GM23338 (cell line): ENCODE data around the gene ST6GALNAC6. TPM values are rescaled to one million over a fixed set of nuclear protein-coding genes. Genes with fewer than 3 reads are reported as not detected.

Experiments
- ATAC-seq: fragments of 200-7000 bp; cut with Tn5 transposase; 3 replicates; pipeline ENCODE4 v1.9.1; 2020
- DNase-seq: peaks from one replicate; pipeline ENCODE4 v3.0.0-alpha.2; 2015; ENCODE audit warnings: low spot score
- H2AFZ ChIP-seq: fragments of 200-600 bp; sonication (generic); 2 replicates; pipeline ENCODE4 v1.8.0; 2016; ENCODE audit warnings: antibody characterized with exemption, mild to moderate bottlenecking, moderate library complexity
- H3F3A ChIP-seq: fragments of 200-600 bp; sonication (generic); replicated peaks from 2 replicates; pipeline ENCODE4 v1.8.0; 2017; ENCODE audit warnings: antibody characterized with exemption, mixed run types, low read depth
- H3K27ac ChIP-seq: fragments of 200-600 bp; sonication (generic); 2 replicates; pipeline ENCODE4 v1.6.1; 2016; ENCODE audit warnings: low read depth
- H3K27me3 ChIP-seq: fragments of 200-600 bp; sonication (generic); 2 replicates; pipeline ENCODE4 v1.8.0; 2016; ENCODE audit warnings: mild to moderate bottlenecking, mixed run types, moderate library complexity; ENCODE audit not compliant: insufficient read depth
- H3K36me3 ChIP-seq: fragments of 200-600 bp; sonication (generic); 2 replicates; pipeline ENCODE4 v1.8.0; 2016; ENCODE audit warnings: mild to moderate bottlenecking; ENCODE audit not compliant: insufficient read depth
- H3K4me1 ChIP-seq: fragments of 200-600 bp; sonication (generic); 2 replicates; pipeline ENCODE4 v1.8.0; 2016; ENCODE audit warnings: mild to moderate bottlenecking, moderate library complexity; ENCODE audit not compliant: insufficient read depth
- H3K4me2 ChIP-seq: fragments of 200-600 bp; sonication (generic); 2 replicates; pipeline ENCODE4 v1.7.1; 2017; ENCODE audit warnings: mixed run types
- H3K4me3 ChIP-seq: fragments of 200-600 bp; sonication (generic); 2 replicates; pipeline ENCODE4 v1.6.1; 2016; ENCODE audit warnings: mixed run types
- H3K79me2 ChIP-seq: fragments of 200-600 bp; sonication (generic); replicated peaks from 2 replicates; pipeline ENCODE4 v1.8.0; 2017; ENCODE audit warnings: mild to moderate bottlenecking; ENCODE audit not compliant: insufficient read depth
- H3K9me2 ChIP-seq: fragments of 200-600 bp; sonication (generic); 2 replicates; pipeline ENCODE4 v1.8.0; 2017; ENCODE audit not compliant: insufficient read depth
- H4K20me1 ChIP-seq: fragments of 200-600 bp; sonication (generic); replicated peaks from 2 replicates; pipeline ENCODE4 v1.8.0; 2017; ENCODE audit warnings: mild to moderate bottlenecking; ENCODE audit not compliant: insufficient read depth
- H3K27ac Mint-ChIP-seq: 2 replicates; pipeline ENCODE4 v1.8.0; 2020; ENCODE audit warnings: inconsistent platforms, mild to moderate bottlenecking, moderate library complexity, mixed read lengths
- H3K27me3 Mint-ChIP-seq: 3 replicates; pipeline ENCODE4 v1.8.0; 2022; ENCODE audit warnings: low read depth, mild to moderate bottlenecking, moderate library complexity, mixed read lengths, inconsistent platforms; ENCODE audit not compliant: insufficient read depth, poor library complexity
- H3K36me3 Mint-ChIP-seq: 3 replicates; pipeline ENCODE4 v1.8.0; 2021; ENCODE audit warnings: low read depth, mild to moderate bottlenecking, inconsistent platforms, moderate library complexity, mixed read lengths
- H3K4me1 Mint-ChIP-seq: 3 replicates; pipeline ENCODE4 v1.8.0; 2020; ENCODE audit warnings: mild to moderate bottlenecking, inconsistent platforms, mixed read lengths
- H3K4me3 Mint-ChIP-seq: 3 replicates; pipeline ENCODE4 v1.8.0; 2021; ENCODE audit warnings: moderate library complexity, mild to moderate bottlenecking, inconsistent platforms, mixed read lengths
- H3K9me3 Mint-ChIP-seq: 3 replicates; pipeline ENCODE4 v1.8.0; 2020; ENCODE audit warnings: moderate library complexity, mild to moderate bottlenecking, inconsistent platforms, mixed read lengths
- EZH2phosphoT487 ChIP-seq: fragments of 200-600 bp; sonication (generic); IDR thresholded peaks from one replicate; pipeline ENCODE4 v1.8.1; 2018; ENCODE audit warnings: antibody characterized with exemption; ENCODE audit not compliant: unreplicated experiment
- JUNB ChIP-seq: IDR thresholded peaks from one replicate; pipeline ENCODE4 v1.6.1; 2016; ENCODE audit warnings: antibody characterized with exemption; ENCODE audit not compliant: unreplicated experiment
- NANOG ChIP-seq: IDR thresholded peaks from 2 replicates; pipeline ENCODE4 v1.6.1; 2016; ENCODE audit warnings: antibody characterized with exemption, borderline replicate concordance
- POLR2AphosphoS5 ChIP-seq: IDR thresholded peaks from 2 replicates; pipeline ENCODE4 v1.6.1; 2016; ENCODE audit warnings: antibody characterized with exemption, low read depth
- STAT1 ChIP-seq: IDR thresholded peaks from one replicate; pipeline ENCODE4 v1.6.1; 2016; ENCODE audit warnings: antibody characterized with exemption; ENCODE audit not compliant: unreplicated experiment
- ZNF114 ChIP-seq: fragments of 250-450 bp; sonication (Bioruptor Pico); IDR thresholded peaks from 2 replicates; pipeline ENCODE4 v1.5.0; 2020; ENCODE audit warnings: mild to moderate bottlenecking, moderate library complexity
- polyA plus RNA-seq: library from polyadenylated mRNA; unstranded; fragments of >200 nt; fragmentation: Nextera tagmentation; extraction: Ambion mirVana; gene quantifications from 2 replicates; pipeline ENCODE4 v1.2.1, GENCODE V29; 2016
- total RNA-seq: library from RNA; depleted of rRNA; stranded (reverse); fragments of >200 nt; shearing (Covaris generic); gene quantifications from 2 replicates; pipeline ENCODE4 v1.2.3, GENCODE V29; 2014
- TF ChIP-seq, protein P1 (sequence below), 2 experiments: fragments of 200-600 bp in 1 of 2; sonication (generic) in 1 of 2; conservative IDR thresholded peaks; 2 replicates each; pipeline versions ENCODE4 v1.5.1 to v1.6.1; 2016 to 2017; ENCODE audit warnings: antibody characterized with exemption in 2 of 2, low read depth in 2 of 2, mild to moderate bottlenecking in 2 of 2, moderate library complexity in 1 of 2
- TF ChIP-seq, protein P2 (sequence below): IDR thresholded peaks from one replicate; pipeline ENCODE4 v1.6.1; 2018; ENCODE audit warnings: antibody characterized with exemption; ENCODE audit not compliant: unreplicated experiment
- TF ChIP-seq, protein P3 (sequence below): fragments of 250-450 bp; sonication (Bioruptor Pico); IDR thresholded peaks from 2 replicates; pipeline ENCODE4 v1.5.0; 2020; ENCODE audit warnings: mild to moderate bottlenecking, moderate library complexity
- TF ChIP-seq, protein P4 (sequence below): IDR thresholded peaks from 2 replicates; pipeline ENCODE4 v1.6.1; 2016; ENCODE audit warnings: antibody characterized with exemption

ST6GALNAC6 gene
- total and polyA plus RNA-seq, 2 experiments from 2014 or later = 20.7 to 39.2 TPM

DNA sequence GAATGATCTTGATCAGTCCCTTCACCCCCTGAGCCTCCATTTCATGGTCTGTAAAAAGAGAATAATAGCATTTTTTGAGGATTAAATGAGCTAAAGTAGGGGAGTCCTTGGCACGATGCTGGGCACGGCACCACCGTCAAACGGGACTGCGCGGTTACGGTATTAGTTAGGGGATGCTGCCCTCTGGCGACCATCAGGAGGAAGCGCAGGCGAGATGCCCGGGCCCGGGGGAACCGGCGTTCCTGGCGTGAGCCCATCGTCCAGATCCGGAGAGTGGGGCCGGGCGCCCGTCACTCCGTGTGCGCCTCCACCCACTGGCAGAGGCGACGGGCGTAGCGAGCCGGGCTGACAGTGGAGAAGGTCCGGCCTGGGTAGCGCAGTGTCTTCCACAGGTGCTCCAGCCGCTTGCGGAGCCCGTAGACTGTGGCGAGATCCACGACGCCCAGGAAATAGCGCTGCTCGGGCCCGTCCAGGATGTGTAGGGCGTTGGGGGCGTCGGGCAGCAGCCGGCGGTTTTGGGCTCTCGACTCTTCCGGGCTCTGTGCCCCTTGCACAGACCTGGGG is 22.2 kb upstream of the ST6GALNAC6 start (continued):
- TF ChIP-seq, protein P1, sequence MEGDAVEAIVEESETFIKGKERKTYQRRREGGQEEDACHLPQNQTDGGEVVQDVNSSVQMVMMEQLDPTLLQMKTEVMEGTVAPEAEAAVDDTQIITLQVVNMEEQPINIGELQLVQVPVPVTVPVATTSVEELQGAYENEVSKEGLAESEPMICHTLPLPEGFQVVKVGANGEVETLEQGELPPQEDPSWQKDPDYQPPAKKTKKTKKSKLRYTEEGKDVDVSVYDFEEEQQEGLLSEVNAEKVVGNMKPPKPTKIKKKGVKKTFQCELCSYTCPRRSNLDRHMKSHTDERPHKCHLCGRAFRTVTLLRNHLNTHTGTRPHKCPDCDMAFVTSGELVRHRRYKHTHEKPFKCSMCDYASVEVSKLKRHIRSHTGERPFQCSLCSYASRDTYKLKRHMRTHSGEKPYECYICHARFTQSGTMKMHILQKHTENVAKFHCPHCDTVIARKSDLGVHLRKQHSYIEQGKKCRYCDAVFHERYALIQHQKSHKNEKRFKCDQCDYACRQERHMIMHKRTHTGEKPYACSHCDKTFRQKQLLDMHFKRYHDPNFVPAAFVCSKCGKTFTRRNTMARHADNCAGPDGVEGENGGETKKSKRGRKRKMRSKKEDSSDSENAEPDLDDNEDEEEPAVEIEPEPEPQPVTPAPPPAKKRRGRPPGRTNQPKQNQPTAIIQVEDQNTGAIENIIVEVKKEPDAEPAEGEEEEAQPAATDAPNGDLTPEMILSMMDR (conservative IDR thresholded peaks at IDR 0.05; ENCODE audit: low read depth in 2 of 2) = peak; percentile 80 to 95
- TF ChIP-seq, protein P2, sequence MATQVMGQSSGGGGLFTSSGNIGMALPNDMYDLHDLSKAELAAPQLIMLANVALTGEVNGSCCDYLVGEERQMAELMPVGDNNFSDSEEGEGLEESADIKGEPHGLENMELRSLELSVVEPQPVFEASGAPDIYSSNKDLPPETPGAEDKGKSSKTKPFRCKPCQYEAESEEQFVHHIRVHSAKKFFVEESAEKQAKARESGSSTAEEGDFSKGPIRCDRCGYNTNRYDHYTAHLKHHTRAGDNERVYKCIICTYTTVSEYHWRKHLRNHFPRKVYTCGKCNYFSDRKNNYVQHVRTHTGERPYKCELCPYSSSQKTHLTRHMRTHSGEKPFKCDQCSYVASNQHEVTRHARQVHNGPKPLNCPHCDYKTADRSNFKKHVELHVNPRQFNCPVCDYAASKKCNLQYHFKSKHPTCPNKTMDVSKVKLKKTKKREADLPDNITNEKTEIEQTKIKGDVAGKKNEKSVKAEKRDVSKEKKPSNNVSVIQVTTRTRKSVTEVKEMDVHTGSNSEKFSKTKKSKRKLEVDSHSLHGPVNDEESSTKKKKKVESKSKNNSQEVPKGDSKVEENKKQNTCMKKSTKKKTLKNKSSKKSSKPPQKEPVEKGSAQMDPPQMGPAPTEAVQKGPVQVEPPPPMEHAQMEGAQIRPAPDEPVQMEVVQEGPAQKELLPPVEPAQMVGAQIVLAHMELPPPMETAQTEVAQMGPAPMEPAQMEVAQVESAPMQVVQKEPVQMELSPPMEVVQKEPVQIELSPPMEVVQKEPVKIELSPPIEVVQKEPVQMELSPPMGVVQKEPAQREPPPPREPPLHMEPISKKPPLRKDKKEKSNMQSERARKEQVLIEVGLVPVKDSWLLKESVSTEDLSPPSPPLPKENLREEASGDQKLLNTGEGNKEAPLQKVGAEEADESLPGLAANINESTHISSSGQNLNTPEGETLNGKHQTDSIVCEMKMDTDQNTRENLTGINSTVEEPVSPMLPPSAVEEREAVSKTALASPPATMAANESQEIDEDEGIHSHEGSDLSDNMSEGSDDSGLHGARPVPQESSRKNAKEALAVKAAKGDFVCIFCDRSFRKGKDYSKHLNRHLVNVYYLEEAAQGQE = no peak
- no peak for TF ChIP-seq EZH2phosphoT487
- TF ChIP-seq JUNB = no peak

DNA sequence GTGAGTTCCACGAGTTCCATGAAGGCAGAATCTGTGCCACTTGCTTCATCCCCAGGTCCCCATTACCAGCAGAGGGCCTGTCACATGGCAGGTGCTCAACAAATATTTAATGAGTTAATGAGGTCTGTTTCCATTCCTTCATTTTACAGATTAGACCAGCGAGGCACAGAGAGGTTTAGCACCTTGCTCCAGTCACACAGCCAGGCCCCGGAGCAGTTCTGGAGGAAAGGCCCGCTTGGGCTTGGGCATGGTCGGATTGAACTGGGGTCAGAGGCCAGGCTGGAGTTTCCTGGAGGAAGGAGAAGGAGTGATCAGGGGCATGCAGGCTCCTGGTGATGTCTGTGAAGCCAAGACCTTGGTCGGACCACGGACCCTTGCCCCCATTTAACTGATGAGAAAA is 21.4 kb upstream of the ST6GALNAC6 start:
- no peaks in the 10 kb centered on the region for H3K79me2 ChIP-seq
- H3K4me2 ChIP-seq = no peak overlapping the region
- no peaks in the 10 kb centered on the region for H3K36me3 ChIP-seq
- H3K27ac ChIP-seq = no peak overlapping the region
- Mint-ChIP-seq H3K4me1 (peaks cover 18% of the 10 kb centered on the region), H3K4me3 (no peak overlapping the region), H3K36me3 (peaks cover 10% of the 10 kb centered on the region), H3K27ac (no peak overlapping the region), H3K9me3 (no peaks in the 10 kb centered on the region), H3K27me3 (peaks cover 23% of the 10 kb centered on the region)
- peaks cover 18% of the 10 kb centered on the region; the same call in 1 of the 2 replicates for H3F3A ChIP-seq
- peaks cover 8% of the 10 kb centered on the region; the same call in 1 of the 2 replicates for H3K4me1 ChIP-seq
- no peaks in the 10 kb centered on the region for H3K9me2 ChIP-seq
- ATAC-seq = no peak
- no peak overlapping the region for H2AFZ ChIP-seq
- no peak overlapping the region for H3K4me3 ChIP-seq
- H4K20me1 ChIP-seq = peaks cover 19% of the 10 kb centered on the region
- no peak for TF ChIP-seq POLR2AphosphoS5
- TF ChIP-seq NANOG = no peak
- TF ChIP-seq, protein P3, sequence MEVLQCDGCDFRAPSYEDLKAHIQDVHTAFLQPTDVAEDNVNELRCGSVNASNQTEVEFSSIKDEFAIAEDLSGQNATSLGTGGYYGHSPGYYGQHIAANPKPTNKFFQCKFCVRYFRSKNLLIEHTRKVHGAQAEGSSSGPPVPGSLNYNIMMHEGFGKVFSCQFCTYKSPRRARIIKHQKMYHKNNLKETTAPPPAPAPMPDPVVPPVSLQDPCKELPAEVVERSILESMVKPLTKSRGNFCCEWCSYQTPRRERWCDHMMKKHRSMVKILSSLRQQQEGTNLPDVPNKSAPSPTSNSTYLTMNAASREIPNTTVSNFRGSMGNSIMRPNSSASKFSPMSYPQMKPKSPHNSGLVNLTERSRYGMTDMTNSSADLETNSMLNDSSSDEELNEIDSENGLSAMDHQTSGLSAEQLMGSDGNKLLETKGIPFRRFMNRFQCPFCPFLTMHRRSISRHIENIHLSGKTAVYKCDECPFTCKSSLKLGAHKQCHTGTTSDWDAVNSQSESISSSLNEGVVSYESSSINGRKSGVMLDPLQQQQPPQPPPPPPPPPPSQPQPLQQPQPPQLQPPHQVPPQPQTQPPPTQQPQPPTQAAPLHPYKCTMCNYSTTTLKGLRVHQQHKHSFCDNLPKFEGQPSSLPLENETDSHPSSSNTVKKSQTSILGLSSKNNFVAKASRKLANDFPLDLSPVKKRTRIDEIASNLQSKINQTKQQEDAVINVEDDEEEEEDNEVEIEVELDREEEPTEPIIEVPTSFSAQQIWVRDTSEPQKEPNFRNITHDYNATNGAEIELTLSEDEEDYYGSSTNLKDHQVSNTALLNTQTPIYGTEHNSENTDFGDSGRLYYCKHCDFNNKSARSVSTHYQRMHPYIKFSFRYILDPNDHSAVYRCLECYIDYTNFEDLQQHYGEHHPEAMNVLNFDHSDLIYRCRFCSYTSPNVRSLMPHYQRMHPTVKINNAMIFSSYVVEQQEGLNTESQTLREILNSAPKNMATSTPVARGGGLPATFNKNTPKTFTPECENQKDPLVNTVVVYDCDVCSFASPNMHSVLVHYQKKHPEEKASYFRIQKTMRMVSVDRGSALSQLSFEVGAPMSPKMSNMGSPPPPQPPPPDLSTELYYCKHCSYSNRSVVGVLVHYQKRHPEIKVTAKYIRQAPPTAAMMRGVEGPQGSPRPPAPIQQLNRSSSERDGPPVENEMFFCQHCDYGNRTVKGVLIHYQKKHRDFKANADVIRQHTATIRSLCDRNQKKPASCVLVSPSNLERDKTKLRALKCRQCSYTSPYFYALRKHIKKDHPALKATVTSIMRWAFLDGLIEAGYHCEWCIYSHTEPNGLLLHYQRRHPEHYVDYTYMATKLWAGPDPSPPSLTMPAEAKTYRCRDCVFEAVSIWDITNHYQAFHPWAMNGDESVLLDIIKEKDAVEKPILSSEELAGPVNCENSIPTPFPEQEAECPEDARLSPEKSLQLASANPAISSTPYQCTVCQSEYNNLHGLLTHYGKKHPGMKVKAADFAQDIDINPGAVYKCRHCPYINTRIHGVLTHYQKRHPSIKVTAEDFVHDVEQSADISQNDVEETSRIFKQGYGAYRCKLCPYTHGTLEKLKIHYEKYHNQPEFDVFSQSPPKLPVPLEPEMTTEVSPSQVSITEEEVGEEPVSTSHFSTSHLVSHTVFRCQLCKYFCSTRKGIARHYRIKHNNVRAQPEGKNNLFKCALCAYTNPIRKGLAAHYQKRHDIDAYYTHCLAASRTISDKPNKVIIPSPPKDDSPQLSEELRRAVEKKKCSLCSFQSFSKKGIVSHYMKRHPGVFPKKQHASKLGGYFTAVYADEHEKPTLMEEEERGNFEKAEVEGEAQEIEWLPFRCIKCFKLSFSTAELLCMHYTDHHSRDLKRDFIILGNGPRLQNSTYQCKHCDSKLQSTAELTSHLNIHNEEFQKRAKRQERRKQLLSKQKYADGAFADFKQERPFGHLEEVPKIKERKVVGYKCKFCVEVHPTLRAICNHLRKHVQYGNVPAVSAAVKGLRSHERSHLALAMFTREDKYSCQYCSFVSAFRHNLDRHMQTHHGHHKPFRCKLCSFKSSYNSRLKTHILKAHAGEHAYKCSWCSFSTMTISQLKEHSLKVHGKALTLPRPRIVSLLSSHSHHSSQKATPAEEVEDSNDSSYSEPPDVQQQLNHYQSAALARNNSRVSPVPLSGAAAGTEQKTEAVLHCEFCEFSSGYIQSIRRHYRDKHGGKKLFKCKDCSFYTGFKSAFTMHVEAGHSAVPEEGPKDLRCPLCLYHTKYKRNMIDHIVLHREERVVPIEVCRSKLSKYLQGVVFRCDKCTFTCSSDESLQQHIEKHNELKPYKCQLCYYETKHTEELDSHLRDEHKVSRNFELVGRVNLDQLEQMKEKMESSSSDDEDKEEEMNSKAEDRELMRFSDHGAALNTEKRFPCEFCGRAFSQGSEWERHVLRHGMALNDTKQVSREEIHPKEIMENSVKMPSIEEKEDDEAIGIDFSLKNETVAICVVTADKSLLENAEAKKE (CRISPR knock-in tag) = no peak
- TF ChIP-seq STAT1 = no peak
- no peak for TF ChIP-seq JUNB
- no peak for TF ChIP-seq ZNF114
- TF ChIP-seq, protein P4, sequence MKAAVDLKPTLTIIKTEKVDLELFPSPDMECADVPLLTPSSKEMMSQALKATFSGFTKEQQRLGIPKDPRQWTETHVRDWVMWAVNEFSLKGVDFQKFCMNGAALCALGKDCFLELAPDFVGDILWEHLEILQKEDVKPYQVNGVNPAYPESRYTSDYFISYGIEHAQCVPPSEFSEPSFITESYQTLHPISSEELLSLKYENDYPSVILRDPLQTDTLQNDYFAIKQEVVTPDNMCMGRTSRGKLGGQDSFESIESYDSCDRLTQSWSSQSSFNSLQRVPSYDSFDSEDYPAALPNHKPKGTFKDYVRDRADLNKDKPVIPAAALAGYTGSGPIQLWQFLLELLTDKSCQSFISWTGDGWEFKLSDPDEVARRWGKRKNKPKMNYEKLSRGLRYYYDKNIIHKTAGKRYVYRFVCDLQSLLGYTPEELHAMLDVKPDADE = no peak
- TF ChIP-seq EZH2phosphoT487 = no peak
- 0 out of 2 replicates have a peak, but pooled peaks cover 7% of the 10 kb centered on the region for H3K27me3 ChIP-seq
- DNase-seq = no peak
